MM.1S (cell line): ENCODE data around the gene CTTN.

Experiments used
- CTCF ChIP-seq: fragments of 300-600 bp; sonication (generic); IDR thresholded peaks from 2 replicates; pipeline ENCODE4 v1.5.1; 2016; ENCODE audit warnings: antibody characterized with exemption, low read length, mixed read lengths
- EZH2 ChIP-seq: fragments of 300-600 bp; sonication (generic); optimal IDR thresholded peaks from 2 replicates; pipeline ENCODE3; 2017; ENCODE audit warnings: low read depth, mild to moderate bottlenecking, antibody characterized with exemption, low read length, mixed read lengths

- TF ChIP-seq CTCF: no peak
- TF ChIP-seq EZH2: no peak
These were observed 38.7 kb upstream of the CTTN start for GRCh38 chr11:70359451-70360205.
